VCaP (cell line): ENCODE results near the gene IGF2BP3.

Experiments
- H3K27ac ChIP-seq: fragments of 450-650 bp; 2 replicates; pipeline ENCODE4 v1.5.1; 2017
- CTCF ChIP-seq: fragments of 450-650 bp; conservative IDR thresholded peaks from 2 replicates; pipeline ENCODE4 v1.5.1; 2017; ENCODE audit warnings: mild to moderate bottlenecking, moderate library complexity

Gene IGF2BP3

GRCh38 chr7:23353172-23353571, 117.1 kb downstream of the IGF2BP3 start:
- H3K27ac ChIP-seq: no peak overlapping the region
- no peak for TF ChIP-seq CTCF

- H3K27ac ChIP-seq: no peak overlapping the region
Observed at GRCh38 chr7:23350466-23350865, 119.8 kb downstream of the IGF2BP3 start.

GRCh38 chr7:23349484-23350157, 120.7 kb downstream of the IGF2BP3 start:
- no peak for TF ChIP-seq CTCF
- H3K27ac ChIP-seq: no peak overlapping the region

More at GRCh38 chr7:23350466-23350865, 119.8 kb downstream of the IGF2BP3 start:
- no peak for TF ChIP-seq CTCF

- H3K27ac ChIP-seq: no peak overlapping the region
- TF ChIP-seq CTCF: no peak
Observed at GRCh38 chr7:23347682-23348180, 122.6 kb downstream of the IGF2BP3 start.

- H3K27ac ChIP-seq: no peak overlapping the region
- TF ChIP-seq CTCF: no peak
Observed at GRCh38 chr7:23347033-23347681, 123.1 kb downstream of the IGF2BP3 start.

- TF ChIP-seq CTCF: no peak
- no peak overlapping the region for H3K27ac ChIP-seq
Observed at GRCh38 chr7:23346316-23346715, 124.0 kb downstream of the IGF2BP3 start.

- TF ChIP-seq CTCF: no peak
- no peak overlapping the region for H3K27ac ChIP-seq
Observed at GRCh38 chr7:23345601-23346000, 124.7 kb downstream of the IGF2BP3 start.
